H9 (cell line): ENCODE measurements around the gene GIMAP1. TPM values are rescaled to one million over a fixed set of nuclear protein-coding genes. Genes with fewer than 3 reads are reported as not detected.
"Not testable (repeated sequence)": the region's sequence is repeated elsewhere in the genome, so short reads cannot be mapped to it uniquely, and the experiment has no call there.

Source experiments
- DNase-seq: peaks from one replicate; pipeline ENCODE4 v3.0.0-alpha.2; 2017
- H2AFZ ChIP-seq: one replicate; pipeline ENCODE4 v1.6.1; 2013; ENCODE audit warnings: mild to moderate bottlenecking, low read length, control low read depth, moderate library complexity
- H2AK5ac ChIP-seq: 2 replicates; pipeline ENCODE4 v1.6.1; 2013; ENCODE audit warnings: low read length, control low read depth, mixed read lengths; ENCODE audit not compliant: insufficient read length
- H2BK120ac ChIP-seq: one replicate; pipeline ENCODE4 v1.6.1; 2013; ENCODE audit warnings: low read depth, mild to moderate bottlenecking, low read length, control low read depth, inconsistent platforms; ENCODE audit not compliant: poor library complexity, severe bottlenecking
- H2BK12ac ChIP-seq: 2 replicates; pipeline ENCODE4 v1.6.1; 2013; ENCODE audit warnings: low read length, control low read depth, mixed read lengths, low read depth; ENCODE audit not compliant: insufficient read length
- H2BK15ac ChIP-seq: 2 replicates; pipeline ENCODE4 v1.6.1; 2013; ENCODE audit warnings: low read depth, low read length, control low read depth
- H2BK20ac ChIP-seq: one replicate; pipeline ENCODE4 v1.6.1; 2013; ENCODE audit warnings: low read depth, mild to moderate bottlenecking, low read length, control low read depth, inconsistent platforms; ENCODE audit not compliant: poor library complexity, severe bottlenecking
- H2BK5ac ChIP-seq: 2 replicates; pipeline ENCODE4 v1.6.1; 2013; ENCODE audit warnings: low read length, control low read depth, mixed read lengths; ENCODE audit not compliant: insufficient read length
- H3K14ac ChIP-seq: 2 replicates; pipeline ENCODE4 v1.6.1; 2013; ENCODE audit warnings: low read length, control low read depth; ENCODE audit not compliant: insufficient read depth
- H3K18ac ChIP-seq: 2 replicates; pipeline ENCODE4 v1.6.1; 2013; ENCODE audit warnings: low read depth, mild to moderate bottlenecking, mixed read lengths, low read length, control low read depth; ENCODE audit not compliant: insufficient read length
- H3K23ac ChIP-seq: 2 replicates; pipeline ENCODE4 v1.6.1; 2013; ENCODE audit warnings: low read length, control low read depth, mixed read lengths, low read depth; ENCODE audit not compliant: insufficient read length
- H3K23me2 ChIP-seq: 2 replicates; pipeline ENCODE4 v1.6.1; 2013; ENCODE audit warnings: low read depth, mild to moderate bottlenecking, mixed read lengths, low read length, control low read depth; ENCODE audit not compliant: insufficient read length, poor library complexity, severe bottlenecking
- H3K27ac ChIP-seq: 2 replicates; pipeline ENCODE4 v1.5.1; 2013; ENCODE audit warnings: low read length, control low read depth, mixed read lengths, low read depth; ENCODE audit not compliant: insufficient read length
- H3K27me3 ChIP-seq: 2 replicates; pipeline ENCODE4 v1.6.1; 2013; ENCODE audit warnings: low read length, control low read depth, inconsistent platforms; ENCODE audit not compliant: insufficient read depth
- H3K4ac ChIP-seq: 2 replicates; pipeline ENCODE4 v1.6.1; 2013; ENCODE audit warnings: low read depth, mild to moderate bottlenecking, control low read depth, inconsistent platforms, low read length, moderate library complexity
- H3K4me1 ChIP-seq: 2 replicates; pipeline ENCODE4 v1.6.1; 2013; ENCODE audit warnings: low read length, control low read depth, inconsistent platforms; ENCODE audit not compliant: insufficient read depth
- H3K4me2 ChIP-seq: 2 replicates; pipeline ENCODE4 v1.6.1; 2013; ENCODE audit warnings: low read length, control low read depth, mixed read lengths; ENCODE audit not compliant: insufficient read length, insufficient read depth
- H3K56ac ChIP-seq: 2 replicates; pipeline ENCODE4 v1.6.1; 2013; ENCODE audit warnings: low read depth, mild to moderate bottlenecking, mixed read lengths, low read length, control low read depth; ENCODE audit not compliant: insufficient read length
- H3K79me1 ChIP-seq: 2 replicates; pipeline ENCODE4 v1.6.1; 2013; ENCODE audit warnings: low read depth, mild to moderate bottlenecking, moderate library complexity, low read length, control low read depth, inconsistent platforms; ENCODE audit not compliant: insufficient read depth, poor library complexity, severe bottlenecking
- H3K79me2 ChIP-seq: 2 replicates; pipeline ENCODE4 v1.6.1; 2013; ENCODE audit warnings: low read length, control low read depth, inconsistent platforms; ENCODE audit not compliant: insufficient read depth
- H3K9ac ChIP-seq: 2 replicates; pipeline ENCODE4 v1.6.1; 2013; ENCODE audit warnings: low read length, control low read depth, mixed read lengths; ENCODE audit not compliant: insufficient read length; ENCODE audit errors: extremely low read depth
- H3K9me3 ChIP-seq: one replicate; pipeline ENCODE4 v1.6.1; 2013; ENCODE audit warnings: low read depth, low read length, inconsistent platforms; ENCODE audit not compliant: control insufficient read depth
- H3T11ph ChIP-seq: one replicate; pipeline ENCODE4 v1.6.1; 2013; ENCODE audit warnings: mild to moderate bottlenecking, low read length, control low read depth, inconsistent platforms
- H4K20me1 ChIP-seq: one replicate; pipeline ENCODE4 v1.6.1; 2013; ENCODE audit not compliant: control insufficient read depth, insufficient read length, insufficient read depth
- H4K5ac ChIP-seq: 2 replicates; pipeline ENCODE4 v1.6.1; 2013; ENCODE audit warnings: low read depth, mild to moderate bottlenecking, mixed read lengths, low read length, control low read depth; ENCODE audit not compliant: insufficient read length
- H4K8ac ChIP-seq: replicated peaks from 2 replicates; pipeline ENCODE4 v1.6.1; 2013; ENCODE audit warnings: low read length, control low read depth, mixed read lengths, low read depth; ENCODE audit not compliant: insufficient read length
- H4K91ac ChIP-seq: 2 replicates; pipeline ENCODE4 v1.6.1; 2013; ENCODE audit warnings: low read depth, mild to moderate bottlenecking, moderate library complexity, mixed read lengths, low read length, control low read depth; ENCODE audit not compliant: insufficient read length
- H3K27ac Mint-ChIP-seq, 3 experiments: 2 replicates in 2 of 3; 3 replicates in 1 of 3; pipeline ENCODE4 v1.8.0; 2020 to 2021; ENCODE audit warnings: mixed read lengths in 3 of 3, mild to moderate bottlenecking in 1 of 3, moderate library complexity in 1 of 3
- H3K27me3 Mint-ChIP-seq: 2 replicates; pipeline ENCODE4 v1.8.0; 2021; ENCODE audit warnings: low read depth, mild to moderate bottlenecking, moderate library complexity, mixed read lengths
- H3K36me3 Mint-ChIP-seq, 3 experiments: 2 replicates in 2 of 3; 3 replicates in 1 of 3; pipeline ENCODE4 v1.8.0; 2020 to 2021; ENCODE audit warnings: low read depth in 3 of 3, mixed read lengths in 3 of 3; ENCODE audit not compliant: insufficient read depth in 1 of 3
- H3K4me1 Mint-ChIP-seq, 2 experiments: 2 replicates each; pipeline ENCODE4 v1.8.0; 2020; ENCODE audit warnings: mixed read lengths in 2 of 2
- H3K4me3 Mint-ChIP-seq, 2 experiments: 2 replicates in 1 of 2; 3 replicates in 1 of 2; pipeline ENCODE4 v1.8.0; 2020 to 2021; ENCODE audit warnings: mild to moderate bottlenecking in 2 of 2, mixed read lengths in 2 of 2, moderate library complexity in 1 of 2
- H3K9me3 Mint-ChIP-seq, 2 experiments: 2 replicates in 1 of 2; 3 replicates in 1 of 2; pipeline ENCODE4 v1.8.0; 2020; ENCODE audit warnings: mild to moderate bottlenecking in 2 of 2, mixed read lengths in 2 of 2, moderate library complexity in 1 of 2
- WGBS: extraction: QIAGEN DNeasy Blood & Tissue Kit; methylation state at CpG from one replicate; pipeline ENCODE4 v1.1.7; 2013; ENCODE audit warnings: missing lambda C conversion rate, low lambda C conversion rate, mixed read lengths; ENCODE audit not compliant: insufficient read length; ENCODE audit errors: extremely low coverage; 5-methylcytosine and 5-hydroxymethylcytosine counted together
- total RNA-seq: library from RNA; stranded (reverse); gene quantifications from 2 replicates; pipeline ENCODE4 v1.2.1, GENCODE V29; 2021

Gene GIMAP1
- total RNA-seq, 1 experiment from 2014 or later, result not detected

- not testable (repeated sequence) for H3K79me1 ChIP-seq, DNase-seq, H4K91ac ChIP-seq, H2BK120ac ChIP-seq, H3K4me1 ChIP-seq, H2BK15ac ChIP-seq, H3K27ac ChIP-seq, H3K4ac ChIP-seq, H3K27ac Mint-ChIP-seq, H4K8ac ChIP-seq, H3K27me3 ChIP-seq, H3K9me3 ChIP-seq, H3K23ac ChIP-seq, H3K14ac ChIP-seq, H3T11ph ChIP-seq, H2AK5ac ChIP-seq, H4K20me1 ChIP-seq, H3K18ac ChIP-seq, H3K4me3 Mint-ChIP-seq, H3K79me2 ChIP-seq, H2BK12ac ChIP-seq, H2BK20ac ChIP-seq, H3K4me2 ChIP-seq, H4K5ac ChIP-seq, H3K9ac ChIP-seq, H3K23me2 ChIP-seq, H2AFZ ChIP-seq, H3K4me1 Mint-ChIP-seq, H3K36me3 Mint-ChIP-seq, H2BK5ac ChIP-seq, H3K56ac ChIP-seq
- no CpG with 5 or more reads among the region's 2 CpGs for WGBS
- peaks cover 22 to 30% of the 10 kb centered on the region in 2 experiments for H3K9me3 Mint-ChIP-seq
- peaks cover 48% of the 10 kb centered on the region for H3K27me3 Mint-ChIP-seq
These were observed 36.0 kb upstream of the GIMAP1 start for GRCh38 chr7:150680364-150680763.
